VCaP (cell line): ENCODE data around the gene ADRB2.

Source experiments
- H3K27ac ChIP-seq: fragments of 450-650 bp; 2 replicates; pipeline ENCODE4 v1.5.1; 2017
- CTCF ChIP-seq: fragments of 450-650 bp; conservative IDR thresholded peaks from 2 replicates; pipeline ENCODE4 v1.5.1; 2017; ENCODE audit warnings: mild to moderate bottlenecking, moderate library complexity

Gene ADRB2

GRCh38 chr5:148788636-148789035 lies 37.8 kb upstream of the ADRB2 start:
- H3K27ac ChIP-seq, result no peak overlapping the region
- TF ChIP-seq CTCF, result no peak

- no peak for TF ChIP-seq CTCF
- no peak overlapping the region for H3K27ac ChIP-seq
Measured at GRCh38 chr5:148790545-148791333, 35.7 kb upstream of the ADRB2 start.

- TF ChIP-seq CTCF, result no peak
- no peak overlapping the region for H3K27ac ChIP-seq
Measured at GRCh38 chr5:148791334-148791667, 35.1 kb upstream of the ADRB2 start.

- no peak for TF ChIP-seq CTCF
- no peak overlapping the region for H3K27ac ChIP-seq
Measured at GRCh38 chr5:148791696-148792095, 34.7 kb upstream of the ADRB2 start.

- H3K27ac ChIP-seq, result no peak overlapping the region
- TF ChIP-seq CTCF, result no peak
Measured at GRCh38 chr5:148792744-148793143, 33.7 kb upstream of the ADRB2 start.

- TF ChIP-seq CTCF, result no peak
- H3K27ac ChIP-seq, result no peak overlapping the region
Measured at GRCh38 chr5:148793261-148793660, 33.1 kb upstream of the ADRB2 start.

GRCh38 chr5:148794275-148794674 lies 32.1 kb upstream of the ADRB2 start:
- TF ChIP-seq CTCF, result no peak
- no peak overlapping the region for H3K27ac ChIP-seq
